Measurements from ENCODE around the gene ARHGEF37. TPM values are rescaled to one million over a fixed set of nuclear protein-coding genes. Genes with fewer than 3 reads are reported as not detected.

ARHGEF37 gene
- total and polyA plus RNA-seq, 2 of the 8 experiments (the other 6 are each of a cell fraction or from before 2014, with no cell fraction given), result 0.21 to 0.48 TPM

GRCh38 chr5:149680810-149681221 is 99.5 kb downstream of the ARHGEF37 start:
- no peaks in the 10 kb centered on the region for H3K36me3 ChIP-seq (ENCODE audit: control insufficient read depth in 2 of 4, insufficient read depth in 4 of 4, low read length in 3 of 4)
- no peak overlapping the region for H4K8ac ChIP-seq (ENCODE audit: extremely low read depth, insufficient read depth, low read length)
- no peak for DNase-seq (ENCODE audit: low read depth in 1 of 2, low spot score in 2 of 2)
- ChIA-PET POLR2A (ENCODE audit: partially characterized antibody) (no interaction called here), CTCF (ENCODE audit: partially characterized antibody) (interaction anchor here (0.8 to 1.3 kb wide), 3 partner anchors 14 to 281 kb away, joined by 3 to 5 read pairs (median 3); no protein-coding TSS in a partner anchor)
- H2AK5ac ChIP-seq (ENCODE audit: low read depth, low read length), result no peak overlapping the region
- no peaks in the 10 kb centered on the region for H4K20me1 ChIP-seq (replicated peaks in 1 of 2; ENCODE audit: control insufficient read depth in 1 of 2, insufficient read depth in 2 of 2, low read length in 2 of 2)
- no peak overlapping the region for H3K23ac ChIP-seq (ENCODE audit: insufficient read length)
- H3K4ac ChIP-seq (replicated peaks; ENCODE audit: insufficient read length, low read depth, low read length), result no peak overlapping the region
- H2BK5ac ChIP-seq (ENCODE audit: low read depth, low read length), result no peak overlapping the region
- H3K4me1 ChIP-seq (replicated peaks in 1 of 4; ENCODE audit: control insufficient read depth in 3 of 4, insufficient read depth in 4 of 4, low read length in 3 of 4), result no peaks in the 10 kb centered on the region; a peak in 1 of 7 replicates
- no peak overlapping the region for H2BK12ac ChIP-seq (ENCODE audit: low read depth, low read length)
- H3K23me2 ChIP-seq (ENCODE audit: low read depth, low read length), result no peaks in the 10 kb centered on the region; the same call in 1 of the 2 replicates
- no peak overlapping the region for H4K91ac ChIP-seq (replicated peaks; ENCODE audit: insufficient read length, low read length)
- H3K4me2 ChIP-seq (ENCODE audit: insufficient read depth in 1 of 2, low read depth in 2 of 2, low read length in 2 of 2), result no peak overlapping the region
- H3K9me3 ChIP-seq (ENCODE audit: insufficient read depth in 2 of 2, low read depth in 1 of 2, low read length in 1 of 2), result no peaks in the 10 kb centered on the region
- H3K27me3 ChIP-seq (replicated peaks in 1 of 4; ENCODE audit: control insufficient read depth in 3 of 4, extremely low read depth in 1 of 4, insufficient read depth in 3 of 4, low read length in 3 of 4), result no peaks in the 10 kb centered on the region
- H3K18ac ChIP-seq (ENCODE audit: extremely low read depth, low read length), result no peak overlapping the region
- no peak overlapping the region for H2BK20ac ChIP-seq (ENCODE audit: low read length)
- H3K79me2 ChIP-seq (ENCODE audit: control insufficient read depth in 1 of 2, insufficient read depth in 2 of 2, low read length in 2 of 2), result no peaks in the 10 kb centered on the region
- no peak overlapping the region for H3K27ac ChIP-seq (ENCODE audit: low read depth, low read length)
- H4K5ac ChIP-seq (ENCODE audit: insufficient read length, low read depth, low read length), result no peak overlapping the region
- H3K14ac ChIP-seq (ENCODE audit: insufficient read length), result no peak overlapping the region
- H2AFZ ChIP-seq (ENCODE audit: low read length), result no peak overlapping the region
- 80% methylated on average over 2 of the region's 2 CpGs; no CpG with 5 or more reads in 1 of the 2 experiments for WGBS, 2 experiments (ENCODE audit: extremely low coverage in 1 of 2, insufficient coverage in 1 of 2, insufficient read length in 1 of 2, insufficient replicate concordance in 2 of 2, low coverage in 1 of 2, low lambda C conversion rate in 2 of 2, missing lambda C conversion rate in 1 of 2)
- H3K79me1 ChIP-seq (ENCODE audit: low read depth, low read length), result no peaks in the 10 kb centered on the region
- H3K9ac ChIP-seq (replicated peaks in 1 of 4; ENCODE audit: extremely low read depth in 1 of 4, low read depth in 3 of 4, low read length in 3 of 4), result no peak overlapping the region
- H3K56ac ChIP-seq (replicated peaks; ENCODE audit: insufficient read length, low read depth, low read length), result no peak overlapping the region
- no peak overlapping the region for H2BK15ac ChIP-seq (ENCODE audit: low read length)
- no peak overlapping the region for H3K4me3 ChIP-seq (ENCODE audit: extremely low read depth in 1 of 4, insufficient read depth in 2 of 4, low read depth in 3 of 4, low read length in 4 of 4)
- H2BK120ac ChIP-seq (replicated peaks; ENCODE audit: low read depth, low read length), result no peak overlapping the region
- no peak for FAIRE-seq
- no peak for TF ChIP-seq CBX8 (IDR thresholded peaks at IDR 0.05; ENCODE audit: borderline replicate concordance, low read depth, low read length)
- TF ChIP-seq CEBPB (IDR thresholded peaks at IDR 0.05; ENCODE audit: low read depth, low read length), result no peak
- TF ChIP-seq SIN3A (conservative IDR thresholded peaks at IDR 0.05 in 1 of 2, IDR thresholded peaks at IDR 0.05 in 1 of 2; ENCODE audit: low read depth in 1 of 2, low read length in 2 of 2), result no peak
- TF ChIP-seq SRF (IDR thresholded peaks at IDR 0.05; ENCODE audit: low read depth, low read length), result no peak
- no peak for TF ChIP-seq BRCA1 (IDR thresholded peaks at IDR 0.05; ENCODE audit: low read depth, low read length)
- no peak for TF ChIP-seq MAX (IDR thresholded peaks at IDR 0.05)
- TF ChIP-seq SIRT6 (IDR thresholded peaks at IDR 0.05; ENCODE audit: low read length), result no peak
- no peak for TF ChIP-seq SIX5 (IDR thresholded peaks at IDR 0.05; ENCODE audit: low read depth, low read length)
- no peak for TF ChIP-seq HDAC6 (IDR thresholded peaks at IDR 0.05; ENCODE audit: low read depth, low read length)
- no peak for TF ChIP-seq GABPA (IDR thresholded peaks at IDR 0.05; ENCODE audit: borderline replicate concordance, insufficient read depth, low read length)
- no peak for TF ChIP-seq RBBP5 (IDR thresholded peaks at IDR 0.05; ENCODE audit: borderline replicate concordance, low read depth, low read length)
- no peak for TF ChIP-seq TAF1 (IDR thresholded peaks at IDR 0.05; ENCODE audit: low read depth, low read length)
- no peak for TF ChIP-seq BACH1 (IDR thresholded peaks at IDR 0.05; ENCODE audit: low read length)
- no peak for TF ChIP-seq MAFK (IDR thresholded peaks at IDR 0.05; ENCODE audit: low read depth, low read length)
- TF ChIP-seq CHD1 (IDR thresholded peaks at IDR 0.05; ENCODE audit: low read depth, low read length), result no peak
- TF ChIP-seq SP1 (IDR thresholded peaks at IDR 0.05; ENCODE audit: low read depth, low read length), result no peak
